HEK293 (cell line): ENCODE measurements around the gene GNAZ.

ENCODE experiments used
- CTCF ChIA-PET: fragments of 350-600 bp; formaldehyde crosslinking; extraction: SDS; loops from one replicate; lab custom pipeline; 2021; ENCODE audit warnings: antibody characterized with exemption; lab: Yijun Ruan, JAX
- POLR2A ChIA-PET: fragments of 300-600 bp; formaldehyde crosslinking; extraction: SDS; loops from one replicate; lab custom pipeline; 2020; ENCODE audit warnings: antibody characterized with exemption, inconsistent platforms; lab: Yijun Ruan, JAX
- H3K27ac ChIP-seq: fragments of 200-500 bp; sonication (Bioruptor generic); 2 replicates; pipeline ENCODE4 v1.5.1; 2014; ENCODE audit warnings: low read depth, low read length, control low read depth, inconsistent platforms; ENCODE audit errors: extremely low read depth
- H3K36me3 ChIP-seq, 2 experiments: fragments of 200-500 bp in 1 of 2; sonication (Bioruptor generic) in 1 of 2; 1 replicate in 1 of 2; 2 replicates in 1 of 2; pipeline ENCODE4 v1.5.1; 2014 to 2017; ENCODE audit warnings: inconsistent platforms in 2 of 2, low read length in 2 of 2; ENCODE audit not compliant: control insufficient read depth in 2 of 2, insufficient read depth in 1 of 2
- H3K4me1 ChIP-seq: fragments of 200-500 bp; sonication (Bioruptor generic); 2 replicates; pipeline ENCODE4 v1.5.1; 2014; ENCODE audit warnings: mild to moderate bottlenecking, low read length, inconsistent platforms; ENCODE audit not compliant: control insufficient read depth, insufficient read depth
- H3K4me3 ChIP-seq: 2 replicates; pipeline ENCODE4 v1.5.1; 2011; ENCODE audit warnings: low read depth, mild to moderate bottlenecking, control low read depth, low read length, moderate library complexity
- H3K9me3 ChIP-seq: fragments of 200-500 bp; sonication (Bioruptor generic); 2 replicates; pipeline ENCODE4 v1.5.1; 2014; ENCODE audit warnings: low read depth, low read length, inconsistent platforms; ENCODE audit not compliant: control insufficient read depth, insufficient read depth
- BCL11B ChIP-seq: fragments of 450-650 bp; formaldehyde crosslinking; IDR thresholded peaks from 2 replicates; pipeline ENCODE4 v1.5.1; 2016; ENCODE audit warnings: low read depth, missing biosample characterization, missing genetic modification characterization
- FEZF1 ChIP-seq: fragments of 450-650 bp; formaldehyde crosslinking; IDR thresholded peaks from 2 replicates; pipeline ENCODE4 v1.5.1; 2016; ENCODE audit warnings: missing biosample characterization, missing genetic modification characterization
- GLIS1 ChIP-seq: fragments of 450-650 bp; formaldehyde crosslinking; IDR thresholded peaks from 2 replicates; pipeline ENCODE4 v1.5.1; 2016; ENCODE audit warnings: missing biosample characterization, missing genetic modification characterization
- HIC1 ChIP-seq: fragments of 450-650 bp; formaldehyde crosslinking; IDR thresholded peaks from 2 replicates; pipeline ENCODE4 v1.5.1; 2016; ENCODE audit warnings: missing biosample characterization, missing genetic modification characterization
- IKZF3 ChIP-seq: fragments of 450-650 bp; IDR thresholded peaks from 2 replicates; pipeline ENCODE4 v1.5.0; 2018; ENCODE audit warnings: missing biosample characterization, mild to moderate bottlenecking, missing genetic modification characterization, moderate library complexity
- PATZ1 ChIP-seq: fragments of 450-650 bp; formaldehyde crosslinking; IDR thresholded peaks from 2 replicates; pipeline ENCODE4 v1.5.1; 2016; ENCODE audit warnings: missing biosample characterization, missing genetic modification characterization
- RBAK ChIP-seq: fragments of 450-650 bp; formaldehyde crosslinking; IDR thresholded peaks from 2 replicates; pipeline ENCODE4 v1.5.1; 2016; ENCODE audit warnings: missing biosample characterization, missing genetic modification characterization
- REPIN1 ChIP-seq: fragments of 450-650 bp; formaldehyde crosslinking; IDR thresholded peaks from 2 replicates; pipeline ENCODE4 v1.5.1; 2017; ENCODE audit warnings: missing biosample characterization, missing genetic modification characterization, low read depth
- SCRT1 ChIP-seq: fragments of 450-650 bp; formaldehyde crosslinking; IDR thresholded peaks from 2 replicates; pipeline ENCODE4 v1.5.1; 2016; ENCODE audit warnings: missing biosample characterization, missing genetic modification characterization, borderline replicate concordance
- SP3 ChIP-seq: fragments of 450-650 bp; formaldehyde crosslinking; IDR thresholded peaks from 2 replicates; pipeline ENCODE4 v1.5.1; 2016; ENCODE audit warnings: missing biosample characterization, missing genetic modification characterization
- ZBTB10 ChIP-seq: fragments of 450-650 bp; formaldehyde crosslinking; IDR thresholded peaks from 2 replicates; pipeline ENCODE4 v1.5.1; 2016; ENCODE audit warnings: missing biosample characterization, missing genetic modification characterization
- ZNF292 ChIP-seq: fragments of 450-650 bp; formaldehyde crosslinking; IDR thresholded peaks from 2 replicates; pipeline ENCODE4 v1.5.1; 2016; ENCODE audit warnings: low read depth, missing biosample characterization, missing genetic modification characterization, borderline replicate concordance
- ZNF341 ChIP-seq: fragments of 450-650 bp; formaldehyde crosslinking; IDR thresholded peaks from 2 replicates; pipeline ENCODE4; 2016; ENCODE audit warnings: low read depth, missing biosample characterization, missing genetic modification characterization
- ZNF37A ChIP-seq: fragments of 450-650 bp; IDR thresholded peaks from 2 replicates; pipeline ENCODE4 v1.5.1; 2018; ENCODE audit warnings: missing biosample characterization, missing genetic modification characterization
- ZNF416 ChIP-seq: fragments of 450-650 bp; formaldehyde crosslinking; IDR thresholded peaks from 2 replicates; pipeline ENCODE4 v1.5.1; 2016; ENCODE audit warnings: missing biosample characterization, missing genetic modification characterization
- ZNF488 ChIP-seq: fragments of 450-650 bp; formaldehyde crosslinking; IDR thresholded peaks from 2 replicates; pipeline ENCODE4 v1.5.1; 2016; ENCODE audit warnings: missing biosample characterization, missing genetic modification characterization
- ZNF529 ChIP-seq: fragments of 450-650 bp; formaldehyde crosslinking; IDR thresholded peaks from 2 replicates; pipeline ENCODE4 v1.5.1; 2017; ENCODE audit warnings: missing genetic modification characterization, missing biosample characterization; ENCODE audit not compliant: insufficient replicate concordance
- ZNF555 ChIP-seq: fragments of 450-650 bp; formaldehyde crosslinking; conservative IDR thresholded peaks from 2 replicates; pipeline ENCODE4 v1.5.1; 2017; ENCODE audit warnings: missing biosample characterization, mild to moderate bottlenecking, missing genetic modification characterization, inconsistent platforms
- ZNF596 ChIP-seq: fragments of 450-650 bp; IDR thresholded peaks from 2 replicates; pipeline ENCODE4 v1.5.0; 2018; ENCODE audit warnings: missing biosample characterization, mild to moderate bottlenecking, missing genetic modification characterization, moderate library complexity
- ZNF626 ChIP-seq: fragments of 450-650 bp; sonication (Bioruptor Pico); formaldehyde crosslinking; IDR thresholded peaks from 2 replicates; pipeline ENCODE4 v1.5.1; 2018; ENCODE audit warnings: missing biosample characterization, missing genetic modification characterization, inconsistent platforms
- ZNF639 ChIP-seq: fragments of 450-650 bp; formaldehyde crosslinking; IDR thresholded peaks from 2 replicates; pipeline ENCODE4 v1.5.1; 2016; ENCODE audit warnings: missing biosample characterization, missing genetic modification characterization
- ZNF645 ChIP-seq: fragments of 450-650 bp; formaldehyde crosslinking; IDR thresholded peaks from 2 replicates; pipeline ENCODE4; 2016; ENCODE audit warnings: missing biosample characterization, missing genetic modification characterization
- ZNF747 ChIP-seq: fragments of 450-650 bp; formaldehyde crosslinking; IDR thresholded peaks from 2 replicates; pipeline ENCODE4 v1.5.1; 2016; ENCODE audit warnings: missing biosample characterization, missing genetic modification characterization
- ZNF785 ChIP-seq: fragments of 450-650 bp; formaldehyde crosslinking; IDR thresholded peaks from 2 replicates; pipeline ENCODE4 v1.5.1; 2016; ENCODE audit warnings: missing biosample characterization, missing genetic modification characterization
- ZNF837 ChIP-seq: fragments of 450-650 bp; formaldehyde crosslinking; IDR thresholded peaks from 2 replicates; pipeline ENCODE4 v1.5.1; 2016; ENCODE audit warnings: missing biosample characterization, missing genetic modification characterization

The GNAZ gene

GRCh38 chr22:23089633-23090456 lies 19.5 kb downstream of the GNAZ start:
- ChIA-PET CTCF (interaction anchor here (1.0 to 2.5 kb wide), 2 partner anchors 130 to 132 kb away, joined by 3 to 10 read pairs; no protein-coding TSS in a partner anchor), POLR2A (interaction anchor here (2.0 kb wide), 1 partner anchor 20 kb away, joined by 5 read pairs; the partner anchor contains the start of gene GNAZ)
- no peak overlapping the region for H3K4me3 ChIP-seq
- H3K27ac ChIP-seq, result no peak overlapping the region
- H3K4me1 ChIP-seq, result no peaks in the 10 kb centered on the region
- H3K9me3 ChIP-seq, result no peaks in the 10 kb centered on the region
- TF ChIP-seq ZNF529 (tag by site-specific recombination) (no peak), ZNF292 (no peak), HIC1 (tag by site-specific recombination) (no peak), ZNF416 (tag by site-specific recombination) (no peak), ZNF837 (tag by site-specific recombination) (no peak), SP3 (tag by site-specific recombination) (no peak), ZNF37A (no peak), ZNF555 (tag by site-specific recombination) (no peak), ZBTB10 (no peak), GLIS1 (no peak), ZNF747 (tag by site-specific recombination) (no peak), REPIN1 (tag by site-specific recombination) (no peak), IKZF3 (tag by site-specific recombination) (no peak)
- H3K36me3 ChIP-seq, result peaks cover 0 to 28% of the 10 kb centered on the region in 2 experiments; a peak in 1 of 3 replicates

- POLR2A ChIA-PET, result no interaction called here
- peaks cover 0 to 34% of the 10 kb centered on the region in 2 experiments; a peak in 1 of 3 replicates for H3K36me3 ChIP-seq
- no peak overlapping the region for H3K27ac ChIP-seq
- no peaks in the 10 kb centered on the region for H3K9me3 ChIP-seq
- no peaks in the 10 kb centered on the region for H3K4me1 ChIP-seq
- H3K4me3 ChIP-seq, result no peak overlapping the region
- CTCF ChIA-PET, result interaction anchor here (2.5 kb wide), 1 partner anchor 131 kb away, joined by 10 read pairs; no protein-coding TSS in a partner anchor
- no peak for TF ChIP-seq ZNF626 (tag by site-specific recombination)
- TF ChIP-seq ZNF596 (tag by site-specific recombination), result no peak
- TF ChIP-seq FEZF1 (tag by site-specific recombination), result no peak
- TF ChIP-seq ZNF639, result no peak
- no peak for TF ChIP-seq SCRT1 (tag by site-specific recombination)
- TF ChIP-seq ZNF645 (tag by site-specific recombination), result no peak
- no peak for TF ChIP-seq ZNF341
- no peak for TF ChIP-seq ZNF488
- TF ChIP-seq ZNF785 (tag by site-specific recombination), result no peak
- no peak for TF ChIP-seq PATZ1
- TF ChIP-seq RBAK, result no peak
- TF ChIP-seq BCL11B (tag by site-specific recombination), result no peak
Observed at GRCh38 chr22:23090457-23090835, 20.1 kb downstream of the GNAZ start.
